Stimulated activated CD8-positive, alpha-beta memory T cell treated with anti-CD3 and anti-CD28 coated beads, Interleukin-15, amount 100 ng/mL, for 4 hours (primary cell): Measurements from ENCODE around the gene BBOF1.
"Not testable (repeated sequence)": the region's sequence is repeated elsewhere in the genome, so short reads cannot be mapped to it uniquely, and the experiment has no call there.

ENCODE experiments used
- DNase-seq, 2 donors: peaks; one replicate each; pipeline ENCODE4 v3.0.0-alpha.2; 2020; ENCODE audit warnings: low read depth in 2 of 2

Gene BBOF1

DNA sequence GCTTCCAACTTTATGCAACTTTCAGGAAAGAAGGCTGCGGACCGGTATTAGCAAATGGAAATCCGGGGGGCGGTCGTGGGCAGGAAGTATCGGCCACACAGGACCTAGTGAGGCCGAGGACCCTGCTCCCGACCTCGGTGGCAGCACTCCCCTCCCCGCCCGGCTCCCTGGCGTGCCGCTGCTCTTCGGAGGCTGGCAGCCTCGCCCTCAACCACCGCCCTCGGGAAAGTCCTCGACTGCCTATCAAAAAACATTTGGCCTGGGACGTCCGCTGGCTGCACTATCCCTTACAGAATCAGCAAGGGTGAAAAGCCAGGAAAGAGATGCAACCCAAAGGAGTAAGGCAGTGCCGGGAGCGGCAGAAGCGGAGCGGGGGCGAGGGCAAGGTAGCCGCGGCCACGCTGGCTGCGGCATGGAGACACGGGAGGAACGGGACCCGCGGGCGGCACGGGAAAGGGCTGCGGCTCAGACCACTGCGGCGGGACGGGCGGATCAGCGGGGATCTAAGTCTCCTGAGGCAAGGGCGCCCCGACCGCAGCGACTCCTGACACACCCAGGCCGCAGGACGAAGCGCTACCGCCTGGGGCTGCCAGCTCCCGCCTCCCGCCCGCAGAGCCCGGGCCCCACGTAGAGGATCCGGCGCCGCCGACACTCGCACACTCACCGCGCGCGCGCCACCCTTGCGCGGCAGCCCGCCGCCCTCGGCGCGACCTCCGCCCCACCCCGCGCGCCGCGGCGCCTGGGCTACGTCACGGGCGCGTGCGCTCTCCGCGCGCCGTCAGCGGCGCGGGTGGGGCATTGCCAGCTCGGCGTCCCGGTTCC is at the start of gene BBOF1, which contains the start of gene ENTPD5:
Gene BBOF1, plus strand, starts transcription at position 764 of the 822 bp plus-strand sequence. CDS start 130 bp downstream, outside the sequence.
Gene ENTPD5, minus strand, starts transcription at position 703 of the 822 bp plus-strand sequence. CDS start 31,186 bp downstream, outside the sequence.
- peak; percentile 63 to 72 for DNase-seq

GRCh38 chr14:73973497-73973896 is 45.7 kb upstream of the BBOF1 start:
- DNase-seq: no peak

DNA sequence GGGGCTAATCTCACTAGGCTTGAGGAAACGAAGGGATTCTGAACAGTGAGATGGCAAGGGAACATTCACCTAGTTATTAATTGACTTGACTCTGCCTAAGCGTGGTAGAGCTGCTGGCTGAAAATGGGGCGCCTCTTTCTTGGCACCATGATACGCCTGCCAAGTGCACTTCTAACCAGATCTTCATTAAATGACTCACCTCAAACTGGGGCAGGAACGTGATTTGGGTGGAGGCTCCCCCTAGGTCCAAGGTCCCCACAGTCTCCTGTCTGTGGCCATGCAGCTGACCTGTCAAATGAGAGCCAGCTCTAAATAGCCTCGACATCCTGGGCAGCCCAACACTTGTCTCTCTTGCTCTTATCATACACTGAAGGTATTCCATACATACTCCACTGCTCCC is 43.0 kb upstream of the BBOF1 start:
- DNase-seq: no peak

DNA sequence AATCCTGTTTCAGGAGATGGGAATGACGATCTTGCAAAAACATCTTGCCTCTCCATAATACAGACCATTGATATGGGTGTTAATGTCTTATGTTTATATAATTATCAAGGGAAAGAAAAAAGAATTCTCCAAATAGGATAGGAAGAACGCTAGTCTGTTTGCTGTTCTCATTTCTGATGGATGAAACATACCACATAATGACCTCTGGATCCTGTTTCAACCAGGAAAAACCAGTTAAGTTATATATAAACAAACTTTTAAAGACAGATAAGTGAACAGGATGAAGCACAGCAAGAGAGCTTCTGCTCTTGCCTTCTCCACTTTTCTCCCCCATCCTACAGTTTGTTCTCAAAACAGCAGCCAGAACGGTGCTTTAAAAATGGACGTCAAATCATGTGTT is 41.3 kb upstream of the BBOF1 start:
- no peak for DNase-seq

GRCh38 chr14:73988065-73988464 is 31.1 kb upstream of the BBOF1 start:
- no peak for DNase-seq

DNA sequence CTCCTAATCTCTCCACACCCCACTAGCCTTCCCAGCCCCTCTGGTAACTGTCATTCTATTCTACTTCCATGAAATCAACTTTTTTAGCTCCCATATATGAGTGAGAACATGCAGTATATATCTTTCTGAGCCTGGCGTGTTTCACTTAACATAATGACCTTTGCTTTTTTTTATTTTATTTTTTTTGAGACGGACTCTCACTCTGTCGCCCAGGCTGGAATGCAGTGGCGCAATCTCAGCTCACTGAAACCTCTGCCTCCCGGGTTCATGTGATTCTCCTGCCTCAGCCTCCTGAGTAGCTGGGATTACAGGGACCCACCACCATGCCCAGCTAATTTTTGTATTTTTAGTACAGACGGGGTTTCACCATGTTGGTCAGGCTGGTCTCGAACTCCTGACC is 30.5 kb upstream of the BBOF1 start:
- not testable (repeated sequence) for DNase-seq

- no peak for DNase-seq
Observed at GRCh38 chr14:73991092-73991491, 28.1 kb upstream of the BBOF1 start.

DNA sequence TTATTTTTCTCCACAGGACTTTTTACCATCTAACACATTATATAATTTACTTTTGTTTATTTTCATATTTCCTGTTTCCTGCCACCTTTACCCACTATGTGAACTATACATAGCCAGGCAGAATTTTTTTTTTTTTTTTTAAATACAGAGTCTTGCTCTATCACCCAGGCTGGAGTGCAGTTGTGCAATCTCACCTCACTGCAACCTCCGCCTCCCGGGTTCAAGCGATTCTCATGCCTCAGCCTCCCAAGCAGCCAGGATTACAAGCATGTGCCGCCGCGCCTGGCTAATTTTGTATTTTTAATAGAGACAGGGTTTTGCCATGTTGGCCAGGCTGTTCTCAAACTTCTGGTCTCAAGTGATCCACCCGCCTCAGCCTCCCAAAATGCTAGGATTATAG is 24.2 kb upstream of the BBOF1 start:
- not testable (repeated sequence) for DNase-seq

- no peak for DNase-seq
Observed at GRCh38 chr14:73995977-73996378, 23.2 kb upstream of the BBOF1 start.

DNA sequence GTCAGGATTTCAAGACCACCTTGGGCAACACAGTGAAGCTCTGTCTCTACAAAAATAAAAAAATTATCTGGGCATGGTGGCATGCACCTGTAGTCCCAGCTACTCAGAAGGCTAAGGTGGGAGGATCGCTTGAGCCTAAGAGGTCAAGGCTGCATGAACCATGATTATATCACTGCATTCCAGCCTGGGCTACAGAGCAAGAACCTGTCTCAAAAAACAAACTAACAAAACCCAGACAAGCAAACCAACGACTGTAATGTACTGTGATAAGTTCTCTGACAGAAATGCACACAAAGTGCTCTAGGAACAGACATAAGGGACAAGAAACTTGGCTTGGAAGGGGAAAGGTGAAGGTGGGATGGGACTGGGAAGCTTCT is 22.4 kb upstream of the BBOF1 start:
- DNase-seq: no peak

GRCh38 chr14:73997108-73997943 is 21.8 kb upstream of the BBOF1 start:
- no peak for DNase-seq

DNA sequence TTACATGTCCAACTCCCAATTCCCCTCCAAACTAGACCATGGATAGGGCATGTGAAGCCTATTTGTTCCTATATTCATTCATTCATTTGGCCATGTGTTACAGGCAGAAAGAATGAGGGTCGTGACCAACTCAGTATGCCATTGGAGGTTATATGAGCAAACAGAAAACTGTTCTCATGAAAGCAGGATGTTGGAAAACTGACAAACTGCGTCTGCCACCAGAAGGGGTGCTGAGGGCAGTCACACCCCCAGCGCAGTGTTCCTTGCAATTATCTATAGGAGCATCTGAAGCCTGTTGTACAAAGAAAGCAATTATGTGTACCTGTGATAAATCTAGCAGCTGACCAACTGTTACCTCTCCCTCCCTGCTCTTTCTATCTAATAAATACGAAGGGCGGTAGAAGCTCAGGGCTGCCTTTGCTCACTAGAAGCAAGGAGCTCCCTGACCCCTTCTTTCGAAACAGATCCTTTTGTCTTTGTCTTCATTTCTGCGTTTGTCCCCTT is 21.2 kb upstream of the BBOF1 start:
- DNase-seq: no peak

DNA sequence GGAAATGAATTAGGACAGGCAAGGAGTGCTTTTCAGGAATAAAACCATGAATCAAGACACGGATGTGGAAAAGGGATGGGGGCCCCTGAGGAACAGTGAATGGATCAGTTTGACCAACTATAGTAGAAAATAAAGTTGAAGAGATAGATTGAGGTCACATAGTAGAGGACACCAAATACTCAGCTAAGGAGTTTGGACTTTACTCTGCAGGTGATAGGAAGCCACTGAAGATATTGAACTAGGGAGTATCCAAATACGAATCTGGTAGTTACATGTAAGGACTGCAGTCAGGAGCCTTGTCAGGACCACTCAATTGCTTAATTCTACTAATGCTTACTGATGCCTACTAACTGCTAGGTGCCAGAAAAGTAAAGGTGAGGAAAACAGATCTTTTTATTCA is 20.4 kb upstream of the BBOF1 start:
- no peak for DNase-seq

DNA sequence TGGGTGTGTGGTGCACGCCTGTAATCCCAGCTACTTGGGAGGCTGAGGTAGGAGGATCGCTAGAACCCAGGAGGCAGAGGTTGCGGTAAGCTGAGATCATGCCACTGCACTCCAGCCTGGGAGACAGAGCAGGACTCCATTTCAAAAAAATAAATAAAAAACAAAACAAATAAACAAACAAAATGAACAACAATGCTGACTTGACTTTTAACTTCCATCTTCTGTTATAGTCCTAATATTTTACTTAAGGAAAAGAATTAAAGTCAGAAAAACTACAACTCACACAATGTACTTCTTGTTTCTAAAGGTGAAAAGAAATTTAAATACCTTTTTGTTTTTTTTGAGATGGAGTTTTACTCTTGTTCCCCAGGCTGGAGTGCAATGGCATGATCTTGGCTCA is 13.5 kb upstream of the BBOF1 start:
- not testable (repeated sequence) for DNase-seq

- DNase-seq: no peak
Observed at GRCh38 chr14:74008843-74009499, 10.2 kb upstream of the BBOF1 start.

- no peak for DNase-seq
Observed at GRCh38 chr14:74014299-74014698, 4.8 kb upstream of the BBOF1 start.

DNA sequence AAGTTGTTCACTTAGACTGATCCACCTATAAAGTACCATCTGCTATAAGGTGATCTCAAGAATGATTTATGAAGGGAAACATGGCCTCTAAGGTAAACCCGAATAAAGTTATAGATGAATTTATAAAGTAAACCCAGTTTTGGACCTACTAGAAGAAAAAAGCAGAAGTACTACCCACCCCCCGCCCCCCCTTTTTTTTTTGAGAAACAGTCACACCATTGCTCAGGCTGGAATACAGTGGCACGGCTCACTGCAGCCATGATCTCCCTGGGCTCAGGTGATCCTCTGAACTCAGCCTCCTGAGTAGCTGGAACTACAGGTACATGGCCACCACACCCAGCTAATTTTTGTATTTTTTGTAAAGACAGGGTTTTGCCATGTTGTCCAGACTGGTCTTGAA is 4.0 kb upstream of the BBOF1 start:
- DNase-seq: no peak

- no peak for DNase-seq
Observed at GRCh38 chr14:74015963-74016362, 3.2 kb upstream of the BBOF1 start.

GRCh38 chr14:74018174-74018585 is 969 bp upstream of the BBOF1 start:
- DNase-seq: no peak

DNA sequence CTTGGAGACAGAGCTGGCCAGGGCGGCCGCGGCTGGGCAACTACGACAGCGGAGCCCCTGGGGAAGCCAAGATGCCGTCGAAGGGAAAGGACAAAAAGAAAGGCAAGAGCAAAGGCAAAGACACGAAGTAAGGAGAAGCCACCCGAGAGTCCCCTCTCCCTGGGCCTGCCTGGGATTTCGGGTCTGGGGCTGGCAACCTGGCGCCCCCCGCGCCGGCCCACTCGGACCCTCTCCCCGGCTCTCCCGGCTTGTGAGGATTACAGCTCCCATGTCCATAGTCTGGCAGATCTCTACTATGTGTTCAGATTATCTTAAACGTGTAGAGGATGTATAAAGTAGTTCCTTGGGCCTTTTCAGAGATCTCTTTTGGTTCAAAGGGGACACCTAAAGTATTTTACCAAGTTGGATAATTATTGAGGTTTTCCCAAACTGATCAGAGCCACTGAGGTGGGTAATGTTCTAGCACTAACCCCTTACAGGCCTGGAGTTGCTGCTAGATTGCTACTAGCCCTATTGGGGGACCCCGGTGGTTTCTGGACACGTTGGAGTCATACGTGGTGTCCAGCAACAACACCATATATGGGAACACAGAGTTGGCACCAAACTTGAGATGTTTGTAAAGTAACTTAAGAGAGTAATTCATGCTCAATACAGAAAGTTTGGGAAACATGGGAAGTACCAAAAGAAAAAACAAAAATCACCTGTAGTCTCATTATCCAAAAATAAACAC is 424 bp downstream of the BBOF1 start:
- no peak for DNase-seq

- no peak for DNase-seq
Observed at GRCh38 chr14:74022346-74022745, 3.2 kb downstream of the BBOF1 start.
